ENCODE results near the gene TMEM14A.
A peak's percentile ranks its signal among the peaks of the same experiment; 100 is the strongest.
"Not testable (repeated sequence)": the region's sequence is repeated elsewhere in the genome, so short reads cannot be mapped to it uniquely, and the experiment has no call there.

TMEM14A gene

GRCh38 chr6:52670502-52671409 lies at the start of gene TMEM14A:
Gene TMEM14A (plus strand): TSS chr6:52671113. CDS start chr6:52677103, 5,990 bp downstream.
- DNase-seq (ENCODE audit: low spot score) = peak; percentile 85

GRCh38 chr6:52621631-52622030 lies 49.3 kb upstream of the TMEM14A start:
- no peak for DNase-seq (ENCODE audit: low spot score)

- DNase-seq (ENCODE audit: low spot score) = no peak
Observed at GRCh38 chr6:52622810-52623209, 48.1 kb upstream of the TMEM14A start.

- DNase-seq (ENCODE audit: low spot score) = no peak
Observed at GRCh38 chr6:52632011-52632410, 38.9 kb upstream of the TMEM14A start.

GRCh38 chr6:52634211-52634610 lies 36.7 kb upstream of the TMEM14A start:
- DNase-seq (ENCODE audit: low spot score) = no peak

- DNase-seq (ENCODE audit: low spot score) = no peak
Observed at GRCh38 chr6:52635049-52635577, 35.8 kb upstream of the TMEM14A start.

- no peak for DNase-seq (ENCODE audit: low spot score)
Observed at GRCh38 chr6:52636830-52637229, 34.1 kb upstream of the TMEM14A start.

GRCh38 chr6:52639493-52639892 lies 31.4 kb upstream of the TMEM14A start:
- DNase-seq (ENCODE audit: low spot score) = no peak

GRCh38 chr6:52640170-52640569 lies 30.7 kb upstream of the TMEM14A start:
- DNase-seq (ENCODE audit: low spot score) = no peak

- no peak for DNase-seq (ENCODE audit: low spot score)
Observed at GRCh38 chr6:52640916-52641315, 30.0 kb upstream of the TMEM14A start.

GRCh38 chr6:52641388-52641787 lies 29.5 kb upstream of the TMEM14A start:
- DNase-seq (ENCODE audit: low spot score) = no peak

GRCh38 chr6:52641826-52642225 lies 29.1 kb upstream of the TMEM14A start:
- DNase-seq (ENCODE audit: low spot score) = no peak

GRCh38 chr6:52642368-52642767 lies 28.5 kb upstream of the TMEM14A start:
- DNase-seq (ENCODE audit: low spot score) = no peak

GRCh38 chr6:52643158-52643557 lies 27.8 kb upstream of the TMEM14A start:
- no peak for DNase-seq (ENCODE audit: low spot score)

- DNase-seq (ENCODE audit: low spot score) = no peak
Observed at GRCh38 chr6:52644253-52644652, 26.7 kb upstream of the TMEM14A start.

GRCh38 chr6:52645976-52646375 lies 24.9 kb upstream of the TMEM14A start:
- no peak for DNase-seq (ENCODE audit: low spot score)

- DNase-seq (ENCODE audit: low spot score) = no peak
Observed at GRCh38 chr6:52647199-52647598, 23.7 kb upstream of the TMEM14A start.

GRCh38 chr6:52649536-52650160 lies 21.3 kb upstream of the TMEM14A start:
- DNase-seq (ENCODE audit: low spot score) = no peak

- no peak for DNase-seq (ENCODE audit: low spot score)
Observed at GRCh38 chr6:52650941-52651340, 20.0 kb upstream of the TMEM14A start.

- DNase-seq (ENCODE audit: low spot score) = no peak
Observed at GRCh38 chr6:52653151-52653550, 17.8 kb upstream of the TMEM14A start.

GRCh38 chr6:52654007-52654406 lies 16.9 kb upstream of the TMEM14A start:
- no peak for DNase-seq (ENCODE audit: low spot score)

GRCh38 chr6:52654592-52654991 lies 16.3 kb upstream of the TMEM14A start:
- no peak for DNase-seq (ENCODE audit: low spot score)

- not testable (repeated sequence) for DNase-seq (ENCODE audit: low spot score)
Observed at GRCh38 chr6:52655941-52656340, 15.0 kb upstream of the TMEM14A start.
